Thymus (tissue), 11 donors: Measurements from ENCODE around the gene ZBTB44. TPM values are rescaled to one million over a fixed set of nuclear protein-coding genes. Genes with fewer than 3 reads are reported as not detected.
"Not testable (repeated sequence)": the region's sequence is repeated elsewhere in the genome, so short reads cannot be mapped to it uniquely, and the experiment has no call there.

Experiments used
- DNase-seq, 9 donors: peaks; one replicate each; pipeline ENCODE4 v3.0.0-alpha.2; 2013; ENCODE audit warnings: low spot score in 9 of 9, low read depth in 6 of 9, missing footprints in 1 of 9
- H3K27ac ChIP-seq, 2 donors: one replicate each; pipeline ENCODE4 v1.5.1; 2013; ENCODE audit warnings: control low read depth in 1 of 2, low read depth in 1 of 2, low read length in 1 of 2, mild to moderate bottlenecking in 1 of 2, moderate library complexity in 1 of 2
- H3K27me3 ChIP-seq, 2 donors: one replicate each; pipeline ENCODE4 v1.5.1; 2013; ENCODE audit warnings: low read length in 1 of 2; ENCODE audit not compliant: control insufficient read depth in 2 of 2, insufficient read depth in 1 of 2
- H3K36me3 ChIP-seq, 2 donors: one replicate each; pipeline ENCODE4 v1.5.1; 2013; ENCODE audit warnings: low read length in 1 of 2, mild to moderate bottlenecking in 1 of 2, moderate library complexity in 1 of 2; ENCODE audit not compliant: control insufficient read depth in 2 of 2, insufficient read depth in 2 of 2
- H3K4me1 ChIP-seq, 2 donors: one replicate each; pipeline ENCODE4 v1.5.1; 2013; ENCODE audit warnings: low read length in 2 of 2; ENCODE audit not compliant: control insufficient read depth in 2 of 2, insufficient read depth in 2 of 2
- H3K4me3 ChIP-seq, 2 donors: one replicate each; pipeline ENCODE4 v1.5.1; 2013; ENCODE audit warnings: low read length in 2 of 2, control low read depth in 1 of 2, mild to moderate bottlenecking in 1 of 2
- H3K9me3 ChIP-seq, 2 donors: one replicate each; pipeline ENCODE4 v1.5.1; 2013; ENCODE audit warnings: low read length in 1 of 2, mild to moderate bottlenecking in 1 of 2; ENCODE audit not compliant: control insufficient read depth in 2 of 2, insufficient read depth in 1 of 2
- WGBS: extraction: QIAGEN DNeasy Blood & Tissue Kit; methylation state at CpG from one replicate; pipeline ENCODE4 v1.1.7; 2013; 5-methylcytosine and 5-hydroxymethylcytosine counted together
- polyA plus RNA-seq: library from polyadenylated mRNA; stranded (reverse); fragments of 200-250 nt; gene quantifications from one replicate; pipeline ENCODE4 v1.2.3, GENCODE V29; 2013
- total RNA-seq: library from RNA; stranded (reverse); fragments of 120-200 nt; gene quantifications from one replicate; pipeline ENCODE4 v1.2.4, GENCODE V29; 2013
- donor health status: healthy.

The ZBTB44 gene
- total and polyA plus RNA-seq, 2 donors = 31.1 to 47.8 TPM

DNA sequence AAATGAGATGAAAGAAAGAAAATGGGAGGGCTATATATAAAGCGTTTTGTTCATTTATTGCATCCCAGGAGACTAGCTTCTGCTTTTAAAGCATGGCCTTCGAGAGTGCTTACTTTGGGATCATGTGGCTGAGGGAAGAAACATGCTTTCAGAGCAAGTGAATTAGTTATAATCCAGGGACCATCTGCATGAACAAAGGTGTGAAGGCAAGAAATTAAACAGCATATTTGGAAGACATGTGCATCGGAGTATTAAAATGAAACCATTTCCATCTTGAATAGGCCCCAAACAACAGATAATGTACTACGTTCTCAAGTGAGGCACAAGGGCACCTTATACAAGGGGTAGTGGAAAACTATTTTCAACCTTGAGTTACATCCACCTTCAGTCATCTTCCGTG is 51.4 kb downstream of the ZBTB44 start:
- Histone ChIP-seq H3K9me3 (no peaks in the 10 kb centered on the region), H3K27me3 (no peaks in the 10 kb centered on the region), H3K4me3 (no peak overlapping the region), H3K36me3 (peaks cover 13 to 28% of the 10 kb centered on the region in 2 donors), H3K4me1 (no peaks in the 10 kb centered on the region), H3K27ac (no peak overlapping the region)
- DNase-seq = no peak
- 89% methylated on average over 5 of the region's 5 CpGs for WGBS

DNA sequence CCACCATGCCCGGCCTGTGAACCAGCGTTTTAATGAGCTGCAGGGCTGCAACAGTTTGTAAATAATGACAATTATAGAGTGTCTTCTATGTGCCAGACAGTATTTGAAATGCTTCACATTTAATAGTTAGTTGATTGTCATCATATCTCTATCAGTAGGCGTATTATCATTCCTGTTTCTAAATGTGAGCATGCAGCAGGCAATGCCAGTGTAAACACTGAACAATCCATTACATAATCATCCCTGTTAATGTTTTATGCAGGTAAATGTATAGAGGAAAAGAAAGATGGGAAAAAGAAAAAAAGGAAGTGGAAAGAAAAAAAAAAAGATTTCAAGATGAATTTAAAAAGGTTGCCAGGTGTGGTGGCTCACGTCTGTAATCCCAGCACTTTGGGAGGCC is 52.3 kb downstream of the ZBTB44 start:
- no peaks in the 10 kb centered on the region for H3K9me3 ChIP-seq
- H3K27me3 ChIP-seq = no peaks in the 10 kb centered on the region
- no peaks in the 10 kb centered on the region for H3K4me1 ChIP-seq
- H3K36me3 ChIP-seq = peaks cover 13 to 28% of the 10 kb centered on the region in 2 donors
- H3K4me3 ChIP-seq = no peak overlapping the region
- no peak for DNase-seq
- 94% methylated on average over 4 of the region's 4 CpGs for WGBS
- no peak overlapping the region for H3K27ac ChIP-seq

DNA sequence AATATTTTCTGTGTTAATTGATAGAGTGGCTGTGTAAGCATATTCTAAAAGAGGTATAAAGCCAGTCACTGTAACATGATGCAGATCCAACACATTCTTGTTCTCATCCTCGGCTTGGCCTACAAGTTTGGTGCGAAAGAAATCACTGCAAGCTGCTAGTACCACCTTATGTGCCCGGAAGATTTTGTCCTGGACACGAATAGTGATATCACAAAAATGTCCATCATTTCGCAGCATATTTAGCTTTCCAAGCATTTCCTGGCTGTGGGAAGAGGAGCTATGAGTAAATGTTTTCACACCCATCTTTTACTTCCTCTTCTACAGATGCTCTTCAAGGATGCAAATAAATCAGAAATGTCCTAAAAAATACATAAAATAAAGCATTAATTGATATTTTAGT is 53.1 kb downstream of the ZBTB44 start:
- 96% methylated on average over 5 of the region's 5 CpGs for WGBS
- H3K4me1 ChIP-seq = no peaks in the 10 kb centered on the region
- no peaks in the 10 kb centered on the region for H3K9me3 ChIP-seq
- no peak overlapping the region for H3K4me3 ChIP-seq
- DNase-seq = no peak
- no peaks in the 10 kb centered on the region for H3K27me3 ChIP-seq
- no peak overlapping the region for H3K27ac ChIP-seq
- peaks cover 13 to 21% of the 10 kb centered on the region in 2 donors for H3K36me3 ChIP-seq

DNA sequence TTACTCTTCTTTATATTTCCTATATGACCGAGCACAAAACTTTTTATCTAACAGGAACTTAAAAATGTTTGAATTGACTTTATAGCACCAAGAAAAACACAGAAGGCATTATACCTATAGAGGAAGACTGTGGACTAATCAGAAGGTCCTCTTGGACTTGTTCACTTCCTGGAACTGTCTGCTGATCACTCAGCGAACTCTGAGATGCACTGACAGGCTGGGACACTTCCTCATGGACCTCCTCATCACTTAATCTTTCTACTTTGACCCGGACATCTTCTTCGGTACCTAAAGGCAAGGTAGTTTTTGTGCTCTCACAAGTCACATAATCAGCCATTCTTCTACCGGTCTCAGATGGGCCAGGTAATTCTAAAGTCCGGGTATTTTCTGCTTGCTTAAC is 54.0 kb downstream of the ZBTB44 start:
- Histone ChIP-seq H3K36me3 (peaks cover 13 to 23% of the 10 kb centered on the region in 2 donors), H3K27ac (no peak overlapping the region), H3K4me1 (no peaks in the 10 kb centered on the region), H3K27me3 (no peaks in the 10 kb centered on the region), H3K9me3 (no peaks in the 10 kb centered on the region), H3K4me3 (no peak overlapping the region)
- WGBS = 96% methylated on average over 6 of the region's 6 CpGs
- DNase-seq = no peak

DNA sequence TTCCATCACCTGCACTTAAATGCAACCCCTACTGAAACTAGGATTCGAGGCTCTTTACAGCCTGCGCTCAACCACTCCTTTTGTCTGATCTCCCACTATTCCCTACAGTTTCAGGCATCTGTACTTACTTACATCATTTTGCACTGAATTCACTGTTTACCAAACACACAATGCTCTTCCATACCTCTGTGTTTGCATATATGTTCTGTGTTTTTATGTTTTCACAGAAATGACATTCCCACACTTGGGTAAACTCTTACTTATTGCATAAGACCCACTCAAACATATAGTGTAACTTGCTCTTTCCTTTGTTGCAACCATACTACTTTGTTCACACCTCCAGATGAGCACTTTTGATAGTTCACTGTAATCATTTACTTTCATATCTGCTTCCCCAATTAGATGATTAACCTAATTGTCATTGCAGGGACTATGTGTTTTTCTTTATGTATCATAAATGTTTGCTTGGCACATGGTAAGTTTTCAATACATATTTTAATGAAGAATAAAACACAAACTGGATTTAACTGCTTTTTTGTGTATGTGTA is 54.6 kb downstream of the ZBTB44 start:
- H3K4me3 ChIP-seq = no peak overlapping the region
- no peak overlapping the region for H3K27ac ChIP-seq
- H3K36me3 ChIP-seq = peaks cover 13 to 21% of the 10 kb centered on the region in 2 donors
- no peaks in the 10 kb centered on the region for H3K4me1 ChIP-seq
- no peaks in the 10 kb centered on the region for H3K27me3 ChIP-seq
- no peaks in the 10 kb centered on the region for H3K9me3 ChIP-seq
- 100% methylated on average over 2 of the region's 2 CpGs for WGBS
- no peak for DNase-seq

DNA sequence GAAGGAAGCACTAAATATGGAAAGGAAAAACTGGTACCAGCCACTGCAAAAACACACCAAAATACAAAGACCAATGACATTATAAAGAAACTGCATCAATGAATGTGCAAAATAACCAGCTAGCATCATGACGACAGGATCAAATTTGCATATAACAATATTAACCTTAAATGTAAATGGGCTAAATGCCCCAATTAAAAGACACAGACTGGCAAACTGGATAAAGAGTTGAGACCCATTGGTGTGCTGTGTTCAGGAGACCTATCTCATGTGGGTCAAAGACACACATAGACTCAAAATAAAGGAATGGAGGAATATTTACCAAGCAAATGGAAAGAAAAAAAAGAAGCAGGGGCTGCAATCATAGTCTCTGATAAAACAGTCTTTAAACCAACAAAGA is 63.0 kb downstream of the ZBTB44 start:
- DNase-seq, H3K4me3 ChIP-seq, H3K27me3 ChIP-seq, H3K36me3 ChIP-seq, H3K9me3 ChIP-seq, H3K27ac ChIP-seq, H3K4me1 ChIP-seq: not testable (repeated sequence)
- WGBS = 96% methylated on average over 1 of the region's 1 CpG

DNA sequence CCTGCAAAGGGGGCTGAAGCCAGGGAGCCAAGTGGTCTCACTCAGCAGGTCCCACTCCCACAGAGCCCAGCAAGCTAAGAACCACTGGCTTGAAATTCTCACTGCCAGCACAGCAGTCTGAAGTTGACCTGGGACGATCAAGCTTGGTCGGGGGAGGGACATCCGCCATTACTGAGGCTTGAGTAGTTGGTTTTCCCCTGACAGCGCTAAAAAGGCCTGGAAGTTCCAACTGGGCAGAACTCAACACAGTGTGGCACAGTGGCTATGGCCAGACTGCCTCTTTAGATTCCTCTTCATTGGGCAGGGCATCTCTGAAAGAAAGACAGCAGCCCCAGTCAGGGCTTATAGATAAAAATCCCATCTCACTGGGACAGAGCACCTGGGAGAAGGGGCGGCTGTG is 64.8 kb downstream of the ZBTB44 start:
- not testable (repeated sequence) for H3K27ac ChIP-seq, DNase-seq, H3K36me3 ChIP-seq, H3K9me3 ChIP-seq, H3K4me3 ChIP-seq, H3K4me1 ChIP-seq, H3K27me3 ChIP-seq
- 98% methylated on average over 5 of the region's 5 CpGs for whole genome bisulfite sequencing

DNA sequence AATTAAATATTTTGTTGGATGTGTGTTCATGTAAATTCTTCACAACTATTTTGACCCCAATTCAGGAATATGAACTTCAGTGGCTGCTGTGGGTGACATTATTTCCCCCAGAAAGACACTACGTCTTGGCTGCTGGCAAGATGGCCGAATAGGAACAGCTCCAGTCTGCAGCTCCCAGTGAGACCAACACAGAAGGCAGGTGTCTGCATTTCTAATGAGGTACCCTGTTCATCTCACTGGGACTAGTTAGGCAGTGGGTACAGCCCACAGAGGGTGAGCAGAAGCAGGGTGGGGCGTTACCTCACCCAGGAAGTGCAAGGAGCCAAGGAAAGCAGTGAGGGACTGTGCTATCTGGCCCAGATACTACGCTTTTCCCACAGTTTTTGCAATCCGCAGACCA is 65.3 kb downstream of the ZBTB44 start:
- H3K4me3 ChIP-seq = no peak overlapping the region
- no peaks in the 10 kb centered on the region for H3K36me3 ChIP-seq
- H3K4me1 ChIP-seq = no peaks in the 10 kb centered on the region
- no peak overlapping the region for H3K27ac ChIP-seq
- no peaks in the 10 kb centered on the region for H3K27me3 ChIP-seq
- DNase-seq = no peak
- 98% methylated on average over 5 of the region's 5 CpGs for WGBS
- H3K9me3 ChIP-seq = no peaks in the 10 kb centered on the region

DNA sequence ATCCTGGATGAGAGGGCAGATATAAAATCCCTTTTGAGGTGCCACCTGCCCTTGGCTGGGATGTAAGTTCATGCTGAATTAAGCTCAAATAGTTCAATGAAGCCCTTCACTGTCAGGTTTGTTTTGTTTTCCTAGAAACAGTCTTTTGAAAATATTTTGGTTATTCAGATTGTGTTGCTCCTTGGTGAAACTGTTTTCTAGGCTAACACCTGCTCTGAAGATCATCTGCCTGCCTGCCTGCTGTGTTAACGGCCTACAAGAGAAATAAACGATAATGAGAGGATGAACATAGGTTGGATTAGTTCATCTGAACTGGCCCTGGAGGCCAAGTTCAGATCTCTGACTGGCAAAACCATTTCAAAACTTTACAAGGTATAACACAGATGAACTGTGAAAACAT is 67.4 kb downstream of the ZBTB44 start:
- Histone ChIP-seq H3K27ac (no peak overlapping the region), H3K9me3 (no peaks in the 10 kb centered on the region), H3K27me3 (no peaks in the 10 kb centered on the region), H3K4me1 (no peaks in the 10 kb centered on the region), H3K36me3 (peaks cover 0 to 7% of the 10 kb centered on the region in 2 donors), H3K4me3 (no peak overlapping the region)
- WGBS = 86% methylated on average over 2 of the region's 2 CpGs
- no peak for DNase-seq

DNA sequence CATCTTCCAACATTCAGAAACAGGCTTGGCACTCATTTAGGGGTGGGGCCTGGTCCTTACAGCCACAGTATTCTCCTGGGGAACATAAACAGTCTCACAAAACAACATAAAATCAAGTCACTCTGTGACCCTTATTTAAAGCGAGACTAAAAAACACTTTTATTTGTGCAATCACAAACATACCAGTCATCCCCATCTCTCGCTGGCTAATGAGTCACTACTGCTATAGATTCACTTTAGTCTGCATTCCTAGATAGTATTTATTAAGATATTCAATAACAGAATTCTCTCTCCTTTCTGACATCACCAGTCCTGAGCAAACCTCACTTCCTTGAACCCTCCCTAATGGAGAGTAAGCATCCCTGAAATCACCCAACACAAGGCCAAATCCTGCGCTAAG is 68.0 kb downstream of the ZBTB44 start:
- Histone ChIP-seq H3K4me3 (no peak overlapping the region), H3K27me3 (no peaks in the 10 kb centered on the region), H3K9me3 (no peaks in the 10 kb centered on the region), H3K27ac (no peak overlapping the region), H3K4me1 (no peaks in the 10 kb centered on the region), H3K36me3 (peaks cover 0 to 7% of the 10 kb centered on the region in 2 donors)
- WGBS = 98% methylated on average over 3 of the region's 3 CpGs
- DNase-seq = no peak
